Testis (tissue), 3 donors: ENCODE measurements around the gene NUP93. TPM values are rescaled to one million over a fixed set of nuclear protein-coding genes. Genes with fewer than 3 reads are reported as not detected.

ENCODE experiments used
- DNase-seq: peaks from one replicate; pipeline ENCODE4 v3.0.0-alpha.2; 2019
- H3K27ac ChIP-seq, 2 donors: fragments of 200-600 bp; sonication (generic); one replicate each; pipeline ENCODE4 v1.5.1; 2019
- H3K27me3 ChIP-seq: fragments of 200-600 bp; sonication (generic); one replicate; pipeline ENCODE4 v1.5.1; 2019
- H3K36me3 ChIP-seq: fragments of 200-600 bp; sonication (generic); one replicate; pipeline ENCODE4 v1.5.1; 2017; ENCODE audit warnings: low read depth; ENCODE audit errors: missing control alignments
- H3K4me1 ChIP-seq: fragments of 200-600 bp; sonication (generic); one replicate; pipeline ENCODE4 v1.5.1; 2019
- H3K4me3 ChIP-seq, 2 donors: fragments of 200-600 bp; sonication (generic); one replicate each; pipeline ENCODE4 v1.5.1; 2017 to 2019
- H3K9me3 ChIP-seq: fragments of 200-600 bp; sonication (generic); one replicate; pipeline ENCODE4 v1.5.1; 2017
- POLR2A ChIP-seq: fragments of 450-650 bp; IDR thresholded peaks from one replicate; pipeline ENCODE4 v1.6.1; 2017; ENCODE audit warnings: antibody characterized with exemption, mild to moderate bottlenecking, moderate library complexity
- WGBS, 2 donors: methylation state at CpG; one replicate each; pipeline ENCODE4 v1.1.5; 2018; 5-methylcytosine and 5-hydroxymethylcytosine counted together
- intact Hi-C: fragments of 100-400 bp; cut with DNase I; formaldehyde crosslinking; loops from one replicate; pipeline ENCODE4 v1.15.1; 2023; ENCODE audit warnings: low total_unique reads
- polyA plus RNA-seq: library from polyadenylated mRNA; stranded (reverse); fragments of 350-450 nt; fragmentation: Illumina TruSeq; extraction: RNeasy Lipid Tissue Mini Kit (QIAGEN cat#74804); gene quantifications from one replicate; pipeline ENCODE4 v1.2.3, GENCODE V29; 2014; ENCODE audit warnings: low read depth, low replicate concordance; ENCODE audit not compliant: insufficient read depth
- total RNA-seq, 2 donors: library from RNA; depleted of rRNA; stranded (reverse); fragments of >200 nt; gene quantifications; one replicate each; pipeline ENCODE4 v1.2.3, GENCODE V29; 2016
- TF ChIP-seq, protein P1 (sequence below), 3 experiments: fragments of 450-650 bp in 2 of 3; fragments of 200-600 bp in 1 of 3; sonication (generic) in 1 of 3; IDR thresholded peaks; one replicate each; pipeline ENCODE4 v1.5.1; 2016 to 2019; ENCODE audit warnings: antibody characterized with exemption in 3 of 3, mild to moderate bottlenecking in 2 of 3, moderate library complexity in 1 of 3

The NUP93 gene
- total and polyA plus RNA-seq, 3 donors from 2014 or later, result 94.2 to 147 (median 102) TPM

DNA sequence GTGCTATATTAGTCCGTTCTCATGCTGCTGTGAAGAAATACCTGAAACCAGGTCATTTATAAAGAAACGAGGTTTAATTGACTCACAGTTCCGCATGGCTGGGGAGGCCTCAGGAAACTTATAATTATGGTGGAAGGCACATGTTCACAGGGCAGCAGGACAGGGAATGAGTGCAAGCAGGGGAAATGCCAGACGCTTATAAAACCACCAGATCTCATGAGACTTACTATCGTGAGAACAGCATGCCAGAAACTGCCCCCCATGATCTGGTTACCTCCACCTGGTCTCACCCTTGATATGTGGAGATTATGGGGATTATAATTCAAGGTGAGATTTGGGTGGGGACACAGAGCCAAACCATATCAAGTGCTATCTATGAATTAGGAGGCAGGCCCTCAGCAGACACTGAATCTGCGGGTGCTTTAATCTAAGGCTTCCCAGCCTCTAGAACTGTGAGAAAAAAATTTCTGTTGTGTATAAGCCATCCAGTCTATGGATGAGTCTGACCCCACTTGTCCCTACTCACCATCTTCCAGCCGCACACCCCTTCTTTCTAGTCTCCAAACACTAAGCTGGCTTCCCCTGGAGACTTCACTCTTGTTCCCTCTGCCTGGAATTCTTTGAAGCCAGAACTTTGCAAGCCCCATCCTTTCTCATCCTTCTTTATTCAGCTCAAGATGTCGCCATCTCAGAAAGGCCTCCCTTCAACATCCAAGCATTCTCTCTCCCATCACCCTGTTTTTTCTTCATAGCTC, 772 bp upstream of the NUP93 start:
- Histone ChIP-seq H3K4me3 (peak overlapping the region; percentile 80 to 90), H3K27me3 (no peaks in the 10 kb centered on the region), H3K27ac (peak overlapping the region; percentile 76 to 79), H3K9me3 (no peaks in the 10 kb centered on the region), H3K4me1 (peaks cover 6% of the 10 kb centered on the region), H3K36me3 (no peaks in the 10 kb centered on the region)
- WGBS, 2 donors, result 30 to 36% methylated on average over 8 of the region's 8 CpGs
- no peak for DNase-seq
- TF ChIP-seq POLR2A, result no peak
- TF ChIP-seq, protein P1, sequence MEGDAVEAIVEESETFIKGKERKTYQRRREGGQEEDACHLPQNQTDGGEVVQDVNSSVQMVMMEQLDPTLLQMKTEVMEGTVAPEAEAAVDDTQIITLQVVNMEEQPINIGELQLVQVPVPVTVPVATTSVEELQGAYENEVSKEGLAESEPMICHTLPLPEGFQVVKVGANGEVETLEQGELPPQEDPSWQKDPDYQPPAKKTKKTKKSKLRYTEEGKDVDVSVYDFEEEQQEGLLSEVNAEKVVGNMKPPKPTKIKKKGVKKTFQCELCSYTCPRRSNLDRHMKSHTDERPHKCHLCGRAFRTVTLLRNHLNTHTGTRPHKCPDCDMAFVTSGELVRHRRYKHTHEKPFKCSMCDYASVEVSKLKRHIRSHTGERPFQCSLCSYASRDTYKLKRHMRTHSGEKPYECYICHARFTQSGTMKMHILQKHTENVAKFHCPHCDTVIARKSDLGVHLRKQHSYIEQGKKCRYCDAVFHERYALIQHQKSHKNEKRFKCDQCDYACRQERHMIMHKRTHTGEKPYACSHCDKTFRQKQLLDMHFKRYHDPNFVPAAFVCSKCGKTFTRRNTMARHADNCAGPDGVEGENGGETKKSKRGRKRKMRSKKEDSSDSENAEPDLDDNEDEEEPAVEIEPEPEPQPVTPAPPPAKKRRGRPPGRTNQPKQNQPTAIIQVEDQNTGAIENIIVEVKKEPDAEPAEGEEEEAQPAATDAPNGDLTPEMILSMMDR (IDR thresholded peaks at IDR 0.05), result no peak
- intact Hi-C loops, result loop anchor here (10.0 kb wide), 1 partner anchor 116 kb away; no protein-coding TSS in a partner anchor

- Histone ChIP-seq H3K36me3 (no peaks in the 10 kb centered on the region), H3K9me3 (no peaks in the 10 kb centered on the region), H3K27ac (no peak overlapping the region), H3K27me3 (no peaks in the 10 kb centered on the region), H3K4me3 (no peak overlapping the region), H3K4me1 (peaks cover 6% of the 10 kb centered on the region)
- TF ChIP-seq, protein P1 (IDR thresholded peaks at IDR 0.05), result no peak
- no peak for TF ChIP-seq POLR2A
- DNase-seq, result no peak
- intact Hi-C loops, result no loop called here
- 86 to 92% methylated on average over 2 of the region's 2 CpGs for WGBS, 2 donors
These were observed 2.4 kb downstream of the NUP93 start for GRCh38 chr16:56732366-56732765.

GRCh38 chr16:56732832-56733231, 2.9 kb downstream of the NUP93 start:
- TF ChIP-seq, protein P1 (IDR thresholded peaks at IDR 0.05), result no peak
- no peak for TF ChIP-seq POLR2A
- intact Hi-C loops, result no loop called here

GRCh38 chr16:56734429-56734828, 4.5 kb downstream of the NUP93 start:
- Histone ChIP-seq H3K27me3 (no peaks in the 10 kb centered on the region), H3K27ac (no peak overlapping the region), H3K4me1 (no peaks in the 10 kb centered on the region), H3K9me3 (no peaks in the 10 kb centered on the region), H3K4me3 (no peak overlapping the region), H3K36me3 (no peaks in the 10 kb centered on the region)
- no peak for DNase-seq
- intact Hi-C loops, result no loop called here
- WGBS, 2 donors, result 88 to 89% methylated on average over 3 of the region's 3 CpGs
- TF ChIP-seq, protein P1 (IDR thresholded peaks at IDR 0.05), result no peak
- TF ChIP-seq POLR2A, result no peak

More at GRCh38 chr16:56732832-56733231, 2.9 kb downstream of the NUP93 start:
- Histone ChIP-seq H3K4me3 (no peak overlapping the region), H3K36me3 (no peaks in the 10 kb centered on the region), H3K27me3 (no peaks in the 10 kb centered on the region), H3K9me3 (no peaks in the 10 kb centered on the region), H3K4me1 (peaks cover 6% of the 10 kb centered on the region), H3K27ac (no peak overlapping the region)
- 86 to 100% methylated on average over 1 of the region's 1 CpG for WGBS, 2 donors
- DNase-seq, result no peak

DNA sequence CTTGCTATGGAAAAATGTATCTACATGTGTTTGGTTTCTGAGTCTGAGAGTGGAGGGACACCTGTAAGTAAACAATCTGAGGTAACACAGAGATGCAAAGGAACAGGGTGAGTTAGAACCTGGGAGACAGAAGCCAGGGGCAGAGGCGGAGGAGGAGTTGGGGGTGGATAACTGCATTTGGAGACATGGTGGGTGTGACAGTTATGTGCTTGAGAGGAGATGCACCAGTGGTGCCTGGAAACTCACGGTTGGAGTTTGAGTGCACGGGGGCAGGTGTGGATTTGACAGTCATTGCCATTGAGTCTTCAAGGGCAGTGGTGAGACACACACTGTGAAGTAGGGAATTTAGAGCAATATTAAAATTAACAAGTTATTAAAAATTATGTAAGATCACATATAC, 6.5 kb downstream of the NUP93 start:
- Histone ChIP-seq H3K9me3 (no peaks in the 10 kb centered on the region), H3K27ac (no peak overlapping the region), H3K4me3 (no peak overlapping the region), H3K36me3 (no peaks in the 10 kb centered on the region), H3K27me3 (no peaks in the 10 kb centered on the region), H3K4me1 (no peaks in the 10 kb centered on the region)
- no peak for DNase-seq
- TF ChIP-seq POLR2A, result no peak
- WGBS, 2 donors, result 90 to 96% methylated on average over 3 of the region's 3 CpGs
- intact Hi-C loops, result no loop called here
